Panc1 (cell line): ENCODE results near the gene NCAPH2. TPM values are rescaled to one million over a fixed set of nuclear protein-coding genes. Genes with fewer than 3 reads are reported as not detected.

Experiments
- total RNA-seq: library from RNA; stranded (reverse); gene quantifications from one replicate; pipeline ENCODE4 v1.2.1, GENCODE V29; 2021; ENCODE audit not compliant: unreplicated experiment

Gene NCAPH2
- total RNA-seq, 1 experiment from 2014 or later, result 55.6 TPM

Other genes starting within 250 kb of the NCAPH2 start
- 74.6 TPM for gene MAPK12, start 246.5 kb upstream of the NCAPH2 start, total RNA-seq
- gene MAPK11, start 237.8 kb upstream of the NCAPH2 start, total RNA-seq, result 77.7 TPM
- 227 TPM for gene PLXNB2, start 200.6 kb upstream of the NCAPH2 start, total RNA-seq
- gene DENND6B, start 181.2 kb upstream of the NCAPH2 start, total RNA-seq, result 5.8 TPM
- 52.8 TPM for gene PPP6R2, start 164.9 kb upstream of the NCAPH2 start, total RNA-seq
- gene SBF1, start 33.2 kb upstream of the NCAPH2 start, total RNA-seq, result 59.2 TPM
- 3.9 TPM for gene ADM2, start 26.7 kb upstream of the NCAPH2 start, total RNA-seq
- gene MIOX, start 21.4 kb upstream of the NCAPH2 start, total RNA-seq, result 0.23 TPM
- gene LMF2, start 522 bp upstream of the NCAPH2 start, total RNA-seq, result 54.2 TPM
- 14.2 TPM for gene SCO2, start 17.4 kb downstream of the NCAPH2 start, total RNA-seq
- 56.0 TPM for gene TYMP, start 21.8 kb downstream of the NCAPH2 start, total RNA-seq
- gene KLHDC7B, start 37.7 kb downstream of the NCAPH2 start, total RNA-seq, result 1.8 TPM
- gene SYCE3, start 54.7 kb downstream of the NCAPH2 start, total RNA-seq, result not detected
- 18.4 TPM for gene CPT1B, start 70.2 kb downstream of the NCAPH2 start, total RNA-seq
- 43.5 TPM for gene CHKB, start 74.6 kb downstream of the NCAPH2 start, total RNA-seq
- 38.4 TPM for gene MAPK8IP2, start 92.6 kb downstream of the NCAPH2 start, total RNA-seq
- gene ARSA, start 119.9 kb downstream of the NCAPH2 start, total RNA-seq, result 43.8 TPM
- 7.6 TPM for gene SHANK3, start 164.6 kb downstream of the NCAPH2 start, total RNA-seq
- 0.21 TPM for gene ACR, start 230.0 kb downstream of the NCAPH2 start, total RNA-seq